H1 (cell line): Measurements from ENCODE around the gene B3GALT6. TPM values are rescaled to one million over a fixed set of nuclear protein-coding genes. Genes with fewer than 3 reads are reported as not detected.

Experiments
- CTCF ChIA-PET: fragments of 300-600 bp; sonication (Branson Sonifier 250); formaldehyde crosslinking; loops from one replicate; lab custom pipeline; 2021; ENCODE audit not compliant: partially characterized antibody; lab: Charles Lee
- POLR2A ChIA-PET: fragments of 300-600 bp; sonication (Branson Sonifier 250); formaldehyde crosslinking; loops from one replicate; lab custom pipeline; 2021; ENCODE audit warnings: inconsistent platforms; ENCODE audit not compliant: partially characterized antibody; lab: Charles Lee
- DNase-seq, 2 experiments: peaks; one replicate each; pipeline versions ENCODE4 v3.0.0 to v3.0.0-alpha.2; 2010 to 2022; ENCODE audit warnings: low spot score in 2 of 2, low read depth in 1 of 2, mixed read lengths in 1 of 2
- FAIRE-seq: peaks from 2 replicates; lab custom pipeline; 2011; peaks lifted over from hg19 to GRCh38; lab: Jason Lieb, UNC
- H2AFZ ChIP-seq: 2 replicates; pipeline ENCODE4 v1.8.1; 2012; ENCODE audit warnings: low read length, inconsistent platforms
- H2AK5ac ChIP-seq: 2 replicates; pipeline ENCODE4 v1.6.1; 2013; ENCODE audit warnings: low read depth, low read length
- H2BK120ac ChIP-seq: replicated peaks from 2 replicates; pipeline ENCODE3; 2013; ENCODE audit warnings: low read depth, low read length, inconsistent platforms
- H2BK12ac ChIP-seq: 2 replicates; pipeline ENCODE4 v1.6.1; 2013; ENCODE audit warnings: low read depth, low read length
- H2BK15ac ChIP-seq: 2 replicates; pipeline ENCODE4 v1.6.1; 2013; ENCODE audit warnings: low read length
- H2BK20ac ChIP-seq: 2 replicates; pipeline ENCODE4 v1.6.1; 2013; ENCODE audit warnings: low read length
- H2BK5ac ChIP-seq: 2 replicates; pipeline ENCODE4 v1.6.1; 2013; ENCODE audit warnings: low read depth, low read length
- H3K14ac ChIP-seq: 2 replicates; pipeline ENCODE4 v1.6.1; 2013; ENCODE audit warnings: inconsistent platforms; ENCODE audit not compliant: insufficient read length
- H3K18ac ChIP-seq: 2 replicates; pipeline ENCODE4 v1.6.1; 2013; ENCODE audit warnings: low read length; ENCODE audit errors: extremely low read depth
- H3K23ac ChIP-seq: 2 replicates; pipeline ENCODE4 v1.6.1; 2013; ENCODE audit warnings: inconsistent platforms; ENCODE audit not compliant: insufficient read length
- H3K23me2 ChIP-seq: 2 replicates; pipeline ENCODE4 v1.6.1; 2013; ENCODE audit warnings: low read depth, low read length
- H3K27ac ChIP-seq: 2 replicates; pipeline ENCODE4 v1.6.1; 2011; ENCODE audit warnings: low read depth, low read length, inconsistent platforms
- H3K27me3 ChIP-seq, 4 experiments: replicated peaks in 1 of 4; 1 replicate in 1 of 4; 2 replicates in 3 of 4; pipeline versions ENCODE4 v1.6.1 to v1.8.1; 2011 to 2013; ENCODE audit warnings: low read length in 3 of 4, mild to moderate bottlenecking in 3 of 4, inconsistent platforms in 2 of 4, mixed read lengths in 2 of 4, moderate library complexity in 1 of 4; ENCODE audit not compliant: control insufficient read depth in 3 of 4, insufficient read depth in 3 of 4; ENCODE audit errors: extremely low read depth in 1 of 4
- H3K36me3 ChIP-seq, 4 experiments: 2 replicates each; pipeline versions ENCODE4 v1.6.1 to v1.8.1; 2011 to 2013; ENCODE audit warnings: mild to moderate bottlenecking in 4 of 4, low read length in 3 of 4, moderate library complexity in 2 of 4, control low read depth in 1 of 4, inconsistent platforms in 1 of 4; ENCODE audit not compliant: insufficient read depth in 4 of 4, control insufficient read depth in 2 of 4
- H3K4ac ChIP-seq: replicated peaks from 2 replicates; pipeline ENCODE3; 2013; ENCODE audit warnings: low read length, low read depth, mixed read lengths, inconsistent platforms; ENCODE audit not compliant: insufficient read length
- H3K4me1 ChIP-seq, 4 experiments: replicated peaks in 1 of 4; 1 replicate in 1 of 4; 2 replicates in 3 of 4; pipeline versions ENCODE4 v1.6.1 to v1.8.1; 2011 to 2013; ENCODE audit warnings: low read length in 3 of 4, inconsistent platforms in 2 of 4, mixed read lengths in 1 of 4; ENCODE audit not compliant: insufficient read depth in 4 of 4, control insufficient read depth in 3 of 4
- H3K4me2 ChIP-seq, 2 experiments: 2 replicates each; pipeline versions ENCODE4 v1.6.1 to v1.8.1; 2011 to 2013; ENCODE audit warnings: low read depth in 2 of 2, low read length in 2 of 2, control low read depth in 1 of 2, inconsistent platforms in 1 of 2, mild to moderate bottlenecking in 1 of 2; ENCODE audit not compliant: insufficient read depth in 1 of 2
- H3K4me3 ChIP-seq, 4 experiments: fragments of 200-600, 300-600 bp in 1 of 4; sonication (generic), shearing (Covaris generic), sonication (Bioruptor Twin) in 1 of 4; 2 replicates each; pipeline versions ENCODE4 v1.5.1 to v1.8.1; 2011 to 2016; ENCODE audit warnings: low read length in 4 of 4, low read depth in 3 of 4, control low read depth in 2 of 4, inconsistent platforms in 2 of 4, mild to moderate bottlenecking in 2 of 4, mixed read lengths in 1 of 4, moderate library complexity in 1 of 4; ENCODE audit not compliant: insufficient read depth in 2 of 4; ENCODE audit errors: extremely low read depth in 1 of 4
- H3K56ac ChIP-seq: replicated peaks from 2 replicates; pipeline ENCODE3; 2013; ENCODE audit warnings: low read depth, mild to moderate bottlenecking, mixed read lengths, low read length, inconsistent platforms; ENCODE audit not compliant: insufficient read length
- H3K79me1 ChIP-seq: 2 replicates; pipeline ENCODE4 v1.6.1; 2013; ENCODE audit warnings: low read depth, low read length, control low read depth
- H3K79me2 ChIP-seq, 2 experiments: 2 replicates each; pipeline versions ENCODE4 v1.6.1 to v1.8.1; 2012 to 2013; ENCODE audit warnings: low read length in 2 of 2, mild to moderate bottlenecking in 2 of 2, inconsistent platforms in 1 of 2; ENCODE audit not compliant: insufficient read depth in 2 of 2, control insufficient read depth in 1 of 2
- H3K9ac ChIP-seq, 4 experiments: replicated peaks in 1 of 4; 1 replicate in 1 of 4; 2 replicates in 3 of 4; pipeline versions ENCODE4 v1.6.1 to v1.8.1; 2011 to 2013; ENCODE audit warnings: low read depth in 3 of 4, low read length in 3 of 4, control low read depth in 2 of 4, mild to moderate bottlenecking in 2 of 4, moderate library complexity in 2 of 4, inconsistent platforms in 1 of 4; ENCODE audit errors: extremely low read depth in 1 of 4
- H3K9me3 ChIP-seq, 2 experiments: 2 replicates each; pipeline versions ENCODE4 v1.6.1 to v1.8.1; 2012 to 2013; ENCODE audit warnings: mild to moderate bottlenecking in 2 of 2, moderate library complexity in 2 of 2, control low read depth in 1 of 2, inconsistent platforms in 1 of 2, low read depth in 1 of 2, low read length in 1 of 2, mixed read lengths in 1 of 2; ENCODE audit not compliant: insufficient read depth in 2 of 2
- H4K20me1 ChIP-seq, 2 experiments: replicated peaks in 1 of 2; 2 replicates each; pipeline versions ENCODE3 to v1.8.1; 2011 to 2013; ENCODE audit warnings: inconsistent platforms in 2 of 2, low read length in 2 of 2, mild to moderate bottlenecking in 1 of 2; ENCODE audit not compliant: insufficient read depth in 2 of 2, control insufficient read depth in 1 of 2
- H4K5ac ChIP-seq: 2 replicates; pipeline ENCODE4 v1.6.1; 2013; ENCODE audit warnings: low read length, low read depth, mixed read lengths, inconsistent platforms; ENCODE audit not compliant: insufficient read length
- H4K8ac ChIP-seq: 2 replicates; pipeline ENCODE4 v1.8.0; 2013; ENCODE audit warnings: mild to moderate bottlenecking, moderate library complexity, low read length, inconsistent platforms; ENCODE audit not compliant: insufficient read depth; ENCODE audit errors: extremely low read depth
- H4K91ac ChIP-seq: replicated peaks from 2 replicates; pipeline ENCODE3; 2013; ENCODE audit warnings: low read length, mixed read lengths, inconsistent platforms; ENCODE audit not compliant: insufficient read length
- HDAC2 ChIP-seq, 2 experiments: fragments of 300-600 bp in 1 of 2; sonication (generic) in 1 of 2; IDR thresholded peaks; 2 replicates each; pipeline ENCODE4 v1.6.1; 2011 to 2012; ENCODE audit warnings: low read depth in 2 of 2, low read length in 2 of 2, mild to moderate bottlenecking in 2 of 2, moderate library complexity in 2 of 2, borderline replicate concordance in 1 of 2, inconsistent platforms in 1 of 2
- JUN ChIP-seq: IDR thresholded peaks from 2 replicates; pipeline ENCODE4 v1.6.1; 2011; ENCODE audit warnings: low read depth, mild to moderate bottlenecking, improper control_type of control experiment, low read length
- SP4 ChIP-seq: IDR thresholded peaks from 2 replicates; pipeline ENCODE4 v1.6.1; 2012; ENCODE audit warnings: low read length, inconsistent platforms
- TCF12 ChIP-seq: IDR thresholded peaks from 2 replicates; pipeline ENCODE4 v1.6.1; 2011; ENCODE audit warnings: low read depth, mild to moderate bottlenecking, low read length
- WGBS, 2 experiments: shearing (Covaris generic) in 1 of 2; methylation state at CpG; one replicate each; pipeline versions ENCODE4 v1.1.6 to v1.1.7; 2013 to 2015; ENCODE audit warnings: low lambda C conversion rate in 2 of 2, mixed read lengths in 2 of 2, inconsistent platforms in 1 of 2, low coverage in 1 of 2, missing lambda C conversion rate in 1 of 2; ENCODE audit not compliant: insufficient replicate concordance in 2 of 2, insufficient coverage in 1 of 2, insufficient read length in 1 of 2; ENCODE audit errors: extremely low coverage in 1 of 2, missing lambda C conversion rate in 1 of 2; 5-methylcytosine and 5-hydroxymethylcytosine counted together
- polyA plus RNA-seq, 7 experiments: library from polyadenylated mRNA; depleted of rRNA in 3 of 7; stranded (reverse) in 5 of 7; unstranded in 2 of 7; fragments of >200 nt in 5 of 7; fragments of 200-250 nt in 2 of 7; gene quantifications; 1 replicate in 5 of 7; 2 replicates in 1 of 7; 4 replicates in 1 of 7; pipeline versions ENCODE4 v1.2.1 to v1.2.3, GENCODE V29; 2011 to 2013; ENCODE audit warnings: missing spikeins in 2 of 7, mixed read lengths in 2 of 7
- total RNA-seq: library from RNA; stranded (reverse); fragmentation: NEBNext Ultra II Directional; extraction: Animal tissue kit (Norgen Biotek cat#: 25700); gene quantifications from 2 replicates; pipeline ENCODE4 v1.2.1, GENCODE V29; 2021
- TF ChIP-seq, protein P1 (sequence below): IDR thresholded peaks from 2 replicates; pipeline ENCODE4 v1.6.1; 2011; ENCODE audit warnings: low read length, improper control_type of control experiment

The B3GALT6 gene
- total and polyA plus RNA-seq, 2 of the 8 experiments (the other 6 are each of a cell fraction or from before 2014, with no cell fraction given), result 18.4 to 20.4 TPM

DNA sequence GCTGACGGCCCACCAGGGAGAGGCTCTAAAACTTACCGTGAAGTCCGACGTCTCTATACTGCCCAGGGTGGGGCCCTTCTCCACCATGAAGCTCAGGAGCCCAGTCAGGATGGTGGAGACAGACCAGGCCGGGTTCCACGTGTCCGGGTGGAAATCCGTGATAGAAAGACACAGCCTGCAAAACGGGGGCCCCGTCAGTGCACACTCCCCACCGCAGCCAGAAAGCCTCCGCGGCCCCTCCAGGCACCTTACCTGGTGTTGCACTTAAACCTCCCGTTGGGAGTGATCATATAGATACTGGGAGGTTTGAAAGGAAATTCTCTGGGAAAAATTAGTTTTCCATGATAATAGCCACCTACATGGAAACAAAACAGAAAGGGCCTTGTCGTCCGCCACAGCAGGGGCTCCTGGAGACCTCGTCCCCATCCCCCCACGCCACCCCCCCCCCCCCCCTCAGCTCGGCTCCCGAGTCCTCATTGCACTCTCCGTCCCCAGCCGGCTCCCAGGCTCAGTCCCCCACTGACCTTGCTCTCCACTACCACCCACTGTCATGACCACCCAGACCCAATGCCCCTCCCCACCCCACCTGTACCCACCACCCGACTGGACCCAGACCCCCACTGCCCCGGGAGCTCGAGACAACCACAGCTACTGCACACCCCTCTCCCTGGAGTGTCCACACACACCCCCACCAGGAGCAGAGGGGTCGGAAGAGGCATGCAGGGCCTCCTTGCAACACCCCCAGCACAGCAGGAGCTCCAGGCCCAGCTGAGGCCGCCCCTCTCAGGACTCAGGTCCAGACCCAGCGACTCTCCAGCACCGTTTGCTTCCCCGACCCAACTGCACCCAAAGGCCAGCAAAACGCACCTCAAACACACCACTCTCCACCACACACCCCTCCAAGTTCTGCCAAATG lies 25.2 kb downstream of the B3GALT6 start:
- POLR2A ChIA-PET, result interaction anchor here (1.5 kb wide), 1 partner anchor 13 kb away, joined by 7 read pairs; no protein-coding TSS in a partner anchor
- no peaks in the 10 kb centered on the region for H3K23me2 ChIP-seq
- TF ChIP-seq SP4 (no peak), TCF12 (no peak), JUN (no peak), HDAC2 (IDR thresholded peaks at IDR 0.05; ENCODE audit: borderline replicate concordance in 1 of 2, low read depth in 2 of 2, low read length in 2 of 2) (no peak)
- TF ChIP-seq, protein P1, sequence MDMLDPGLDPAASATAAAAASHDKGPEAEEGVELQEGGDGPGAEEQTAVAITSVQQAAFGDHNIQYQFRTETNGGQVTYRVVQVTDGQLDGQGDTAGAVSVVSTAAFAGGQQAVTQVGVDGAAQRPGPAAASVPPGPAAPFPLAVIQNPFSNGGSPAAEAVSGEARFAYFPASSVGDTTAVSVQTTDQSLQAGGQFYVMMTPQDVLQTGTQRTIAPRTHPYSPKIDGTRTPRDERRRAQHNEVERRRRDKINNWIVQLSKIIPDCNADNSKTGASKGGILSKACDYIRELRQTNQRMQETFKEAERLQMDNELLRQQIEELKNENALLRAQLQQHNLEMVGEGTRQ, result no peak
- FAIRE-seq (no peak), DNase-seq (no peak)
- no peak overlapping the region for H4K91ac ChIP-seq
- no peak overlapping the region for H3K4ac ChIP-seq
- H2AK5ac ChIP-seq, result no peak overlapping the region
- peak overlapping the region; percentile 6; the same call in 1 of the 2 replicates for H3K18ac ChIP-seq
- CTCF ChIA-PET, result interaction anchor here (0.6 to 2.0 kb wide), 6 partner anchors 10 to 193 kb away, joined by 3 to 11 read pairs (median 4); partner anchors contain the start of gene B3GALT6
- H3K56ac ChIP-seq, result no peak overlapping the region
- H2BK20ac ChIP-seq, result no peak overlapping the region
- peaks cover 8% of the 10 kb centered on the region for H3K79me1 ChIP-seq
- no peaks in the 10 kb centered on the region for H3K27me3 ChIP-seq
- no peaks in the 10 kb centered on the region for H3K9me3 ChIP-seq
- H3K4me2 ChIP-seq, result peak overlapping the region; percentile 28 to 33; a peak in 3 of 4 replicates
- 88% methylated on average over 23 of the region's 31 CpGs; no CpG with 5 or more reads in 1 of the 2 experiments for whole genome bisulfite sequencing, 2 experiments
- H3K9ac ChIP-seq, result no peak overlapping the region
- no peak overlapping the region for H3K14ac ChIP-seq
- H4K20me1 ChIP-seq, result peaks cover 7 to 31% of the 10 kb centered on the region in 2 experiments
- H2BK5ac ChIP-seq, result peak overlapping the region; percentile 78; the same call in 1 of the 2 replicates
- H2AFZ ChIP-seq, result no peak overlapping the region
- no peak overlapping the region for H2BK120ac ChIP-seq
- H3K23ac ChIP-seq, result no peak overlapping the region
- peak overlapping the region; percentile 66 for H4K8ac ChIP-seq
- peaks cover 0 to 5% of the 10 kb centered on the region in 2 experiments; a peak in 1 of 4 replicates for H3K79me2 ChIP-seq
- no peak overlapping the region; the same call in 1 of the 2 replicates for H3K27ac ChIP-seq
- peaks cover 2 to 35% (median 19%) of the 10 kb centered on the region in 4 experiments; a peak in 7 of 8 replicates for H3K36me3 ChIP-seq
- no peak overlapping the region for H2BK15ac ChIP-seq
- peak overlapping the region; percentile 45 for H4K5ac ChIP-seq
- H2BK12ac ChIP-seq, result peak overlapping the region; percentile 63; the same call in 1 of the 2 replicates
- H3K4me1 ChIP-seq, result peaks cover 0 to 14% (median 8%) of the 10 kb centered on the region in 4 experiments; a peak in 6 of 7 replicates
- H3K4me3 ChIP-seq, result no peak overlapping the region
